Skeletal muscle tissue (tissue), 4 donors: ENCODE results near the gene ADAMTSL5. TPM values are rescaled to one million over a fixed set of nuclear protein-coding genes. Genes with fewer than 3 reads are reported as not detected.

Experiments used
- H3K27ac ChIP-seq: one replicate; pipeline ENCODE4 v1.7.0; 2013; ENCODE audit warnings: mild to moderate bottlenecking, low read depth, low read length, inconsistent platforms
- H3K27me3 ChIP-seq, 3 donors: one replicate each; pipeline ENCODE4 v1.7.0; 2013; ENCODE audit warnings: low read length in 3 of 3; ENCODE audit not compliant: control insufficient read depth in 3 of 3, insufficient read depth in 3 of 3
- H3K36me3 ChIP-seq, 3 donors: one replicate each; pipeline ENCODE4 v1.7.0; 2013; ENCODE audit warnings: low read length in 3 of 3; ENCODE audit not compliant: control insufficient read depth in 3 of 3, insufficient read depth in 3 of 3
- H3K4me1 ChIP-seq, 3 donors: one replicate each; pipeline ENCODE4 v1.7.0; 2013; ENCODE audit warnings: low read length in 3 of 3, mild to moderate bottlenecking in 3 of 3; ENCODE audit not compliant: control insufficient read depth in 3 of 3, insufficient read depth in 3 of 3
- H3K4me3 ChIP-seq, 3 donors: one replicate each; pipeline ENCODE4 v1.7.0; 2013; ENCODE audit warnings: low read length in 3 of 3
- H3K9ac ChIP-seq, 3 donors: one replicate each; pipeline ENCODE4 v1.7.0; 2013; ENCODE audit warnings: low read length in 3 of 3, mild to moderate bottlenecking in 3 of 3, moderate library complexity in 2 of 3, low read depth in 1 of 3
- H3K9me3 ChIP-seq, 3 donors: one replicate each; pipeline ENCODE4 v1.7.0; 2013; ENCODE audit warnings: low read length in 3 of 3; ENCODE audit not compliant: control insufficient read depth in 3 of 3
- total RNA-seq: library from RNA; depleted of rRNA; stranded (reverse); fragments of >200 nt; gene quantifications from one replicate; pipeline ENCODE4 v1.2.3, GENCODE V29; 2014
- donor health status: Osteomylitis.

ADAMTSL5 gene
- total RNA-seq, 1 donor from 2014 or later: 3.1 TPM

GRCh38 chr19:1468274-1468820 lies 44.5 kb downstream of the ADAMTSL5 start:
- Histone ChIP-seq H3K27me3 (peaks cover 68 to 87% (median 83%) of the 10 kb centered on the region in 3 donors), H3K9ac (no peak overlapping the region), H3K4me3 (no peak overlapping the region), H3K36me3 (no peaks in the 10 kb centered on the region), H3K9me3 (no peaks in the 10 kb centered on the region), H3K4me1 (peaks cover 32 to 59% (median 58%) of the 10 kb centered on the region in 3 donors), H3K27ac (no peak overlapping the region)

DNA sequence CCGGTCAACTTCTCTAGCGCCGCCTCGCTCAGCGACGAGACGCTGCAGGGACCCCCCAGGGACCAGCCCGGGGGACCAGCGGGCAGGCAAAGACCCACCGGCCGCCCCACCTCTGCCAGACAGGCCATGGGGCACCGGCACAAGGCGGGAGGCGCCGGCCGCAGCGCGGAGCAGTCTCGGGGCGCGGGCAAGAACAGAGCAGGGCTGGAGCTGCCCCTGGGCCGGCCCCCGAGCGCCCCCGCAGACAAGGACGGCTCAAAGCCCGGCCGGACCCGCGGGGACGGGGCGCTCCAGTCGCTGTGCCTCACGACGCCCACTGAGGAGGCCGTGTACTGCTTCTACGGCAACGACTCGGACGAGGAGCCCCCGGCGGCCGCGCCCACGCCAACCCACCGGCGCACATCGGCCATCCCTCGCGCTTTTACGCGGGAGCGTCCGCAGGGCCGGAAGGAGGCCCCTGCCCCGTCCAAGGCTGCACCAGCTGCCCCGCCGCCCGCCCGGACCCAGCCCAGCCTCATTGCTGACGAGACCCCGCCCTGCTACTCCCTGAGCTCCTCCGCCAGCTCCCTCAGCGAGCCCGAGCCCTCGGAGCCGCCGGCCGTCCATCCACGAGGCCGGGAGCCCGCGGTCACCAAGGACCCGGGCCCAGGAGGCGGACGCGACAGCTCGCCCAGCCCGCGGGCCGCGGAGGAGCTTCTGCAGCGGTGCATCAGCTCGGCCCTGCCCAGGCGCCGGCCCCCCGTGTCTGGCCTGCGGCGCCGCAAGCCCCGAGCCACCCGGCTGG lies 45.1 kb downstream of the ADAMTSL5 start:
- Histone ChIP-seq H3K36me3 (no peaks in the 10 kb centered on the region), H3K9ac (no peak overlapping the region), H3K4me1 (peaks cover 32 to 57% (median 51%) of the 10 kb centered on the region in 3 donors), H3K9me3 (no peaks in the 10 kb centered on the region), H3K27me3 (peaks cover 62 to 80% (median 77%) of the 10 kb centered on the region in 3 donors), H3K4me3 (no peak overlapping the region), H3K27ac (no peak overlapping the region)

DNA sequence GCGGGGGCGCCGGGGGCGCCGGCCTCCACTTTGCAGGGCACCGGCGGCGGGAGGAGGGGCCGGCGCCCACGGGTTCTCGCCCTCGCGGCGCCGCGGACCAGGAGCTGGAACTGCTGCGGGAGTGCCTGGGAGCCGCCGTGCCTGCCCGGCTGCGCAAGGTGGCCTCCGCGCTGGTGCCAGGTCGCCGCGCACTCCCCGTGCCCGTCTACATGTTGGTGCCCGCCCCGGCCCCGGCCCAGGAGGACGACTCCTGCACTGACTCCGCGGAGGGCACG lies 45.7 kb downstream of the ADAMTSL5 start:
- Histone ChIP-seq H3K4me3 (no peak overlapping the region), H3K27me3 (peaks cover 56 to 75% (median 71%) of the 10 kb centered on the region in 3 donors), H3K27ac (no peak overlapping the region), H3K36me3 (no peaks in the 10 kb centered on the region), H3K9me3 (no peaks in the 10 kb centered on the region), H3K9ac (no peak overlapping the region), H3K4me1 (peaks cover 32 to 52% (median 46%) of the 10 kb centered on the region in 3 donors)

GRCh38 chr19:1466461-1467214 lies 46.2 kb downstream of the ADAMTSL5 start:
- no peaks in the 10 kb centered on the region for H3K9me3 ChIP-seq
- peaks cover 51 to 70% (median 66%) of the 10 kb centered on the region in 3 donors for H3K27me3 ChIP-seq
- H3K36me3 ChIP-seq: no peaks in the 10 kb centered on the region
- H3K4me1 ChIP-seq: peaks cover 30 to 48% (median 41%) of the 10 kb centered on the region in 3 donors
- no peak overlapping the region for H3K4me3 ChIP-seq
- no peak overlapping the region for H3K9ac ChIP-seq
- H3K27ac ChIP-seq: no peak overlapping the region

GRCh38 chr19:1466018-1466460 lies 46.8 kb downstream of the ADAMTSL5 start:
- Histone ChIP-seq H3K4me3 (peak overlapping the region in 1 of 3 donors; percentile 22), H3K36me3 (peaks cover 0 to 1% (median 0%) of the 10 kb centered on the region in 3 donors), H3K4me1 (peaks cover 24 to 42% (median 35%) of the 10 kb centered on the region in 3 donors), H3K9me3 (no peaks in the 10 kb centered on the region), H3K9ac (no peak overlapping the region), H3K27me3 (peaks cover 45 to 64% (median 60%) of the 10 kb centered on the region in 3 donors), H3K27ac (no peak overlapping the region)

GRCh38 chr19:1465191-1466016 lies 47.4 kb downstream of the ADAMTSL5 start:
- Histone ChIP-seq H3K27me3 (peaks cover 39 to 63% (median 54%) of the 10 kb centered on the region in 3 donors), H3K9me3 (no peaks in the 10 kb centered on the region), H3K27ac (no peak overlapping the region), H3K4me3 (peak overlapping the region in 1 of 3 donors; percentile 35), H3K36me3 (peaks cover 0 to 5% (median 0%) of the 10 kb centered on the region in 3 donors), H3K9ac (peak overlapping the region in 1 of 3 donors; percentile 25), H3K4me1 (peaks cover 18 to 35% (median 28%) of the 10 kb centered on the region in 3 donors)

GRCh38 chr19:1461862-1462261 lies 51.0 kb downstream of the ADAMTSL5 start:
- Histone ChIP-seq H3K9me3 (no peaks in the 10 kb centered on the region), H3K36me3 (peaks cover 0 to 7% (median 0%) of the 10 kb centered on the region in 3 donors), H3K4me1 (peaks cover 4 to 16% (median 6%) of the 10 kb centered on the region in 3 donors), H3K27ac (no peak overlapping the region), H3K27me3 (peaks cover 26 to 59% (median 39%) of the 10 kb centered on the region in 3 donors), H3K4me3 (no peak overlapping the region), H3K9ac (no peak overlapping the region)

DNA sequence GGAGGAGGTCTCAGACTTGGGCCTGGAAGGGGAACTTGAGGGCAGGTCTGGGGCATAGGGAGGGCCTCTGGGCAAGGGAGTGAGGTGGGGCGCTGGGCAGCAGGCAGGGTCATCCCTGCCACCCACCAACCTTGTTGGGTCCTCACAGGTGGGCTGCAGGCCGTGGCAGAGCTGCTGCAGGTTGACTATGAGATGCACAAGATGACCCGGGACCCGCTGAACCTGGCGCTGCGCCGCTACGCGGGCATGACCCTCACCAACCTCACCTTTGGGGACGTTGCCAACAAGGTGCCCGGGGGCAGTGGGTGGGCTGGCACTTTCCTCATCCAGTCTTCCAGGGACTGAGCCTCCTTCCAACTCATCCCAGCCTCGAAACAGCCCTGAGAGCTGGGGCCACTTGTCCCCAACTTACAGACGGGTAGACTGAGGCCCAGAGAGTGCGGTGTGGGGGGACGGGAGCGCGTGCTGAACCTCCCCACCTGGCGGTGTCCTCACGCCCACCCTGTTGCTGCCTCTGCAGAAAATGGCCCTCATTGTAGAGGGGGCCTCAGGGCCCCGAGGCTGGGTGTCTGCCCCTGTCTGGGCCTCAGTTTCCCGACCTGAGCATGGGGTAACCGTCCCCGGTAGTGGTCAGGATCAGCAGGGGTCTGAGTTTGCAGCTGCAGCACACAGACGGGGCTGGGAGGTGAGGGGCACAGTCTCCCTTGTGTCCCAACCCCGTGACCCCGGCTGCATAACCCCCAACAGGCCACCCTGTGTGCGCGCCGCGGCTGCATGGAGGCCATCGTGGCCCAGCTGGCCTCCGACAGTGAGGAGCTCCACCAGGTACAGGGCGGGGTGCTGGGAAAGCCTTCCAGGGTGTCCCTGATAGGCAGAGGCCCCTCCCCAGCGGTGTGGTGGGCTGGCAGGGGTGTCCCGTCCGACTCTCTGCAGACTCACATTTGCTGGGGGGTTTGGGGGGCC lies 52.5 kb downstream of the ADAMTSL5 start:
- Histone ChIP-seq H3K9ac (no peak overlapping the region), H3K36me3 (peaks cover 0 to 7% (median 0%) of the 10 kb centered on the region in 3 donors), H3K4me3 (no peak overlapping the region), H3K9me3 (no peaks in the 10 kb centered on the region), H3K27ac (no peak overlapping the region), H3K27me3 (peaks cover 30 to 59% (median 39%) of the 10 kb centered on the region in 3 donors), H3K4me1 (peaks cover 0 to 12% (median under 1%) of the 10 kb centered on the region in 3 donors)
